HCT116 (cell line): ENCODE data around the gene KRT83.

Source experiments
- EZH2 ChIP-seq: fragments of 200-600 bp; sonication (generic); IDR thresholded peaks from 2 replicates; pipeline ENCODE4 v1.6.1; 2017; ENCODE audit warnings: antibody characterized with exemption, mixed run types
- EZH2phosphoT487 ChIP-seq: fragments of 200-600 bp; IDR thresholded peaks from 2 replicates; pipeline ENCODE4 v1.6.1; 2018; ENCODE audit warnings: antibody characterized with exemption, borderline replicate concordance
- POLR2A ChIP-seq: IDR thresholded peaks from 2 replicates; pipeline ENCODE4 v1.7.0; 2011; ENCODE audit warnings: borderline replicate concordance; ENCODE audit not compliant: insufficient read depth, insufficient read length; ENCODE audit errors: extremely low read depth
- POLR2AphosphoS5 ChIP-seq: IDR thresholded peaks from 2 replicates; pipeline ENCODE4 v1.6.1; 2011; ENCODE audit warnings: mild to moderate bottlenecking, low read depth, low read length, moderate library complexity
- ZNF274 ChIP-seq: fragments of 200-500 bp; sonication (Bioruptor generic); IDR thresholded peaks from 2 replicates; pipeline ENCODE4 v1.6.1; 2014; ENCODE audit warnings: mild to moderate bottlenecking, low read depth, low read length, inconsistent platforms
- TF ChIP-seq, protein P1 (sequence below), 3 experiments: fragments of 200-600 bp in 1 of 3; sonication (generic) in 1 of 3; IDR thresholded peaks in 2 of 3; conservative IDR thresholded peaks in 1 of 3; 2 replicates each; pipeline ENCODE4 v1.5.1; 2012 to 2017; ENCODE audit warnings: low read depth in 2 of 3, low read length in 2 of 3, antibody characterized with exemption in 1 of 3, borderline replicate concordance in 1 of 3, control low read depth in 1 of 3, mild to moderate bottlenecking in 1 of 3, mixed read lengths in 1 of 3, mixed run types in 1 of 3, moderate library complexity in 1 of 3; ENCODE audit not compliant: insufficient read depth in 1 of 3
- TF ChIP-seq, protein P2 (sequence below): IDR thresholded peaks from 2 replicates; pipeline ENCODE4 v1.6.1; 2012

DNA sequence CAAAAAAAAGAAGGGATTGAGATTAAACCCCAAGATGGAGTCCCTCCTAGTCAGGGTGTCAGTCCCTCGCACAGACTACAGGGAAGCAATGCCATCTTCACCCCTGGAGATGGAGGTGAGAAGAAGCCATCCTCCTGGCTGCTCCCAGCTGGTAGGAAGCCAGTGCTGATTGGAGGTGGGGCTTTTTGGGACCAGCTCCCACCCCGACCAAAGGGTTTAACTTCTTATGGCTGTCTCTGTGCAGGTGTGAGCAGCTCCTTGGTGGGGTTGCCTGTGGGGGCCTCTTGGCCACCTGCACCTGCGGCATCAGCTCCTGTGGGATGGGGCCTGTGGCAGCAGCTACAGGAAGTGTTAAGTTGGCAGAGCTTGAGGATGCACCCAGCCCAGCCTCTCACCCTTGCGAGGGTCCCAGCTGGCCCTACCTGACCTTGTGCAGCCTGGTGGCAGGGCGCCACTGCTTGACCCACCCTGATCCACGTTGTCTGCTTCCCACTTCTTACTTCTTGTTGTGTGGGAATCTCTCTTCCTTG, 50.6 kb downstream of the KRT83 start:
- TF ChIP-seq, protein P1, sequence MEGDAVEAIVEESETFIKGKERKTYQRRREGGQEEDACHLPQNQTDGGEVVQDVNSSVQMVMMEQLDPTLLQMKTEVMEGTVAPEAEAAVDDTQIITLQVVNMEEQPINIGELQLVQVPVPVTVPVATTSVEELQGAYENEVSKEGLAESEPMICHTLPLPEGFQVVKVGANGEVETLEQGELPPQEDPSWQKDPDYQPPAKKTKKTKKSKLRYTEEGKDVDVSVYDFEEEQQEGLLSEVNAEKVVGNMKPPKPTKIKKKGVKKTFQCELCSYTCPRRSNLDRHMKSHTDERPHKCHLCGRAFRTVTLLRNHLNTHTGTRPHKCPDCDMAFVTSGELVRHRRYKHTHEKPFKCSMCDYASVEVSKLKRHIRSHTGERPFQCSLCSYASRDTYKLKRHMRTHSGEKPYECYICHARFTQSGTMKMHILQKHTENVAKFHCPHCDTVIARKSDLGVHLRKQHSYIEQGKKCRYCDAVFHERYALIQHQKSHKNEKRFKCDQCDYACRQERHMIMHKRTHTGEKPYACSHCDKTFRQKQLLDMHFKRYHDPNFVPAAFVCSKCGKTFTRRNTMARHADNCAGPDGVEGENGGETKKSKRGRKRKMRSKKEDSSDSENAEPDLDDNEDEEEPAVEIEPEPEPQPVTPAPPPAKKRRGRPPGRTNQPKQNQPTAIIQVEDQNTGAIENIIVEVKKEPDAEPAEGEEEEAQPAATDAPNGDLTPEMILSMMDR (IDR thresholded peaks at IDR 0.05 in 2 of 3, conservative IDR thresholded peaks at IDR 0.05 in 1 of 3; ENCODE audit: borderline replicate concordance in 1 of 3, insufficient read depth in 1 of 3, low read depth in 2 of 3, low read length in 2 of 3), result no peak
- TF ChIP-seq EZH2 (no peak), POLR2AphosphoS5 (no peak), EZH2phosphoT487 (no peak), POLR2A (no peak), ZNF274 (no peak)
- TF ChIP-seq, protein P2, sequence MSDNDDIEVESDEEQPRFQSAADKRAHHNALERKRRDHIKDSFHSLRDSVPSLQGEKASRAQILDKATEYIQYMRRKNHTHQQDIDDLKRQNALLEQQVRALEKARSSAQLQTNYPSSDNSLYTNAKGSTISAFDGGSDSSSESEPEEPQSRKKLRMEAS, result no peak
